ENCODE measurements around the gene SLC35F1. TPM values are rescaled to one million over a fixed set of nuclear protein-coding genes. Genes with fewer than 3 reads are reported as not detected.

Gene SLC35F1
- total RNA-seq, 1 experiment from 2014 or later: not detected

DNA sequence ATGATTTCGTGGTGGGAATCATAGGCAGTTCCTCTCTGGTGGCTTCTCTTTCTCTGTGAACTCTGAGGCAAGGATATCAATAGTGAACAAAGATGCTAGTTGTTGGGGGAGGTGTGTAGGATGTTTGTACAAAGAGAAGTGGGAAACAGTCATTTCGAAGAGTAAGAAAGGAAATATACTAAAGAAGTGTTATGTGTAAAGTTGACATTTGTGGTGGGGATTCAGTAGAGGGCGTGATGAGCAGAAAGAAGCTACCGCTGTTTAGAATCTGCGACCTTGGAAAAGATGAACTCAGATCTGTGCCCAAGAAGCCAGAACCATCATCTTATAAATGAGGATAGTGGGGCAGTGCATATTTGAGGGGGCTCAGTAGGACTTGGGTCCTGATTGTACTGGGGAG lies 11.4 kb downstream of the SLC35F1 start:
- H3K36me3 ChIP-seq: no peaks in the 10 kb centered on the region
- no peak for DNase-seq
- peaks cover 2% of the 10 kb centered on the region; the same call in 1 of the 2 replicates for H3K27me3 ChIP-seq
- H3K9me3 ChIP-seq: no peaks in the 10 kb centered on the region
- no peak overlapping the region for H3K4me3 ChIP-seq

GRCh38 chr6:117919275-117919674 lies 12.2 kb downstream of the SLC35F1 start:
- no peaks in the 10 kb centered on the region for H3K36me3 ChIP-seq
- H3K27me3 ChIP-seq: peaks cover 2% of the 10 kb centered on the region; the same call in 1 of the 2 replicates
- no peaks in the 10 kb centered on the region for H3K9me3 ChIP-seq
- DNase-seq: no peak
- no peak overlapping the region for H3K4me3 ChIP-seq

DNA sequence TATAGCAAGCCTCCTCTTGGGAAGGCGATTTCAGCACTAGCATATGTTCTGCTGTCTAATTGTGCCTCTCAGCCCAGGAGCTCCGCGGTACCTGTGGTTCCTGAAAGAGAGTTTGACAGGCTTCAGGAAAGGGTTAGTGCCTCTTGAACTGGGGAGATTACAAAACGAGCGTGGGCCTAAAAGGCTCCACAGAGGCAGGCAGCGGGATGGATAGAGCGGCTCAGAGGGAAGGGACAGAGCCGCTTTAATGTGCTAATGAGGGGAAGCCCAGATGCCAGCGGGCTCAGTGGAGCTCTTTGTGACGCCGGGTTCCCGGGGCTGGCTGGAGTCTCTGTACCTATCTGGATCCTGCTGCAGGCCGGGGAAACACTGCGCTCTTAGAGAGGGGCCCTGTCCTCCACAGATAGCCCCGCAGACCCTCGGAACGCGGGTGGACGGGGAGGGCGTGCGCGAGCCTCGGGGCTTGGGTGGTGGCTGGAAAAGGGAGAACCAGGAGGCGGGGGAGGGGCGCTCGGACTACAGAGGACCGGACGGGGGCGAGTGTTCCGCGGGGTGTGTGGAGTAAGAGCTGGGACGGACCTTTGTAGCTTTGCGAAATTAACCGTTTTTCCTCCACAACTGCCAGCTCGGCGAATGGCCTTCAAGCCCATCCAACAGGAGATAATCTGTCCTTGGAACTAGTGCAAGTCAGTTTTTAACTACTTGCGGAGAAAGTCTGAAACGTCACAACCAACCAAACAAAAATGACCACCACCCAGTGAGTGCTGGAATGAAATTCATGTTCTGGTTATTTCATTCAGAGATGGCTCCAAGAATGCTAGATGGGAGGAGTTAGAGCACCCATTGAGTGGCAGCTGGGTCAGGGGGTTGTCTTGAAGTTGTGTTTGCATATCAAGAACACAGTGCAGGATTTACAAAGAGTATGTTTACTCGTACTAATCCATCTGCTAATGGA lies 13.0 kb downstream of the SLC35F1 start:
- H3K9me3 ChIP-seq: no peaks in the 10 kb centered on the region
- no peak overlapping the region for H3K4me3 ChIP-seq
- H3K36me3 ChIP-seq: no peaks in the 10 kb centered on the region
- H3K27me3 ChIP-seq: peaks cover 2% of the 10 kb centered on the region; the same call in 1 of the 2 replicates
- DNase-seq: no peak

DNA sequence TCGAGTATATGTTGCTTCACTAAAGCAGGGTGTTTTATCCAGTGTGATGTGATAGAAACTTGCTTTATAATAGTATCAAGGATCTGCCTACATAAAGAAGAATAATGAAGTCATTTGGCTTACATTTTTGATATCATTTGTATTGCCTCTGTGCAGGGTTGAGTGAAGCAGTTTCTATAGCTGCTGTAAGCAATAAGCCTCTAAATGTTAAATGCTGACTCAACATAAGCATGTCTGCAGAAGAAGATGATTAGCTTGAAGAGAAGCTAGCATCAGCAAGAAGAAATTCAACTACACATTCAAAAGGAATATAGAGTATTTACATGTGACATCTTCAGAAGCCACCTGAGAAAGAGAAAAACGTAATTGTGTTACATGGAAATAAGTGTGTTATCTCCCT lies 17.6 kb downstream of the SLC35F1 start:
- H3K36me3 ChIP-seq: no peaks in the 10 kb centered on the region
- DNase-seq: no peak
- H3K4me3 ChIP-seq: no peak overlapping the region
- no peaks in the 10 kb centered on the region for H3K9me3 ChIP-seq
- peaks cover 2% of the 10 kb centered on the region; the same call in 1 of the 2 replicates for H3K27me3 ChIP-seq

DNA sequence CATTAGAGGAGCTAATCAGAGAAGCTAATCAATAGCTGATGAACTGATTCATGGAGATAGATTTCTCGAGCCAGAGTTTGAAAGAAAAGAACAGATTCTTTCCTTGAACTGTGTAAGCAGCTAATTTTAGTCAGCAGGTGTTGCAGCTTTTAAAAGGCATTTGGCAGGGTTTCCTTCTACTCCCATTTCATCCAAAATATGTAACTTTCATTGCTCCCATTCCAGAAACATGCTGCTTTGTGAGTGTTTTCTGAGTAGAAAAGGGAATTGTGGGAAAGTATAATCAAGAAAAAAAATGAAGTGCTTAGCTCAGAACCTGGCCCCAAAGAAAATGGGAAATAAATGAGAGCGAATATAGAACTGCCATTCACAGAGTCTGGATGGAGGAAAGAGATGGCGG lies 20.8 kb downstream of the SLC35F1 start:
- DNase-seq: no peak
- Histone ChIP-seq H3K36me3 (no peaks in the 10 kb centered on the region), H3K9me3 (no peaks in the 10 kb centered on the region), H3K27me3 (no peaks in the 10 kb centered on the region), H3K4me3 (no peak overlapping the region)

GRCh38 chr6:117928833-117929232 lies 21.8 kb downstream of the SLC35F1 start:
- no peak for DNase-seq
- Histone ChIP-seq H3K27me3 (no peaks in the 10 kb centered on the region; the same call in 1 of the 2 replicates), H3K4me3 (no peak overlapping the region), H3K9me3 (no peaks in the 10 kb centered on the region), H3K36me3 (no peaks in the 10 kb centered on the region)

DNA sequence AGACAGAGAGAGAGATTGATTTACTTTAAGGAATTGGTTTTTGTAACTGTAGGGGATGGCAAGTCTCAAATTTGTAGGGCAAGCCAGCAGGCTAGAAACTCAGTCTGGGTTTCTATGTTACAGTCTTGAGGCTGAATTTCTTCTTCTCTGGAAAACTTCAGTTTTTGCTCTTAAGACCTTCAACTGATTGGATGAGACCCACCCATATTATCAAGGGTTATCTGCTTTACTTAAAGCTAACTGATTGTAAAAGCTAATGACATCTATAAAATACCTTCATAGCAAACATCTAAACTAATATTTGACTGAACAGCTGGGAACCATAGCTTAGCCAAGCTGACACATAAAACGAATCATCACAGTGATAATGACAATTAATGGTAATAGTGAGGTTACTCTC lies 22.4 kb downstream of the SLC35F1 start:
- H3K9me3 ChIP-seq: no peaks in the 10 kb centered on the region

GRCh38 chr6:117930645-117931044 lies 23.6 kb downstream of the SLC35F1 start:
- H3K36me3 ChIP-seq: no peaks in the 10 kb centered on the region
- H3K4me3 ChIP-seq: no peak overlapping the region
- H3K27me3 ChIP-seq: no peaks in the 10 kb centered on the region; the same call in 1 of the 2 replicates
- DNase-seq: no peak
- H3K9me3 ChIP-seq: no peaks in the 10 kb centered on the region

More for the DNA sequence above, 22.4 kb downstream of the SLC35F1 start:
- Histone ChIP-seq H3K36me3 (no peaks in the 10 kb centered on the region), H3K27me3 (no peaks in the 10 kb centered on the region; the same call in 1 of the 2 replicates), H3K4me3 (no peak overlapping the region)
- no peak for DNase-seq

GRCh38 chr6:117932001-117932400 lies 24.9 kb downstream of the SLC35F1 start:
- no peak for DNase-seq
- no peak overlapping the region for H3K4me3 ChIP-seq

GRCh38 chr6:117932676-117933075 lies 25.6 kb downstream of the SLC35F1 start:
- no peak overlapping the region for H3K4me3 ChIP-seq
- no peaks in the 10 kb centered on the region for H3K9me3 ChIP-seq
- H3K36me3 ChIP-seq: no peaks in the 10 kb centered on the region
- no peak for DNase-seq
- H3K27me3 ChIP-seq: no peaks in the 10 kb centered on the region; the same call in 1 of the 2 replicates

More at GRCh38 chr6:117932001-117932400, 24.9 kb downstream of the SLC35F1 start:
- H3K36me3 ChIP-seq: no peaks in the 10 kb centered on the region
- no peaks in the 10 kb centered on the region for H3K9me3 ChIP-seq
- H3K27me3 ChIP-seq: no peaks in the 10 kb centered on the region; the same call in 1 of the 2 replicates

- H3K36me3 ChIP-seq: no peaks in the 10 kb centered on the region
- no peaks in the 10 kb centered on the region for H3K9me3 ChIP-seq
- DNase-seq: no peak
- H3K4me3 ChIP-seq: no peak overlapping the region
- no peaks in the 10 kb centered on the region; the same call in 1 of the 2 replicates for H3K27me3 ChIP-seq
Observed at GRCh38 chr6:117933471-117933870, 26.4 kb downstream of the SLC35F1 start.

- Histone ChIP-seq H3K36me3 (no peaks in the 10 kb centered on the region), H3K4me3 (no peak overlapping the region), H3K27me3 (no peaks in the 10 kb centered on the region; the same call in 1 of the 2 replicates), H3K9me3 (no peaks in the 10 kb centered on the region)
- no peak for DNase-seq
Observed at GRCh38 chr6:117938311-117938995, 31.4 kb downstream of the SLC35F1 start.

- Histone ChIP-seq H3K4me3 (no peak overlapping the region), H3K27me3 (no peaks in the 10 kb centered on the region), H3K9me3 (no peaks in the 10 kb centered on the region), H3K36me3 (no peaks in the 10 kb centered on the region)
- DNase-seq: no peak
Observed at GRCh38 chr6:117947234-117947633, 40.2 kb downstream of the SLC35F1 start.

- peak; percentile 1 for DNase-seq
- H3K27me3 ChIP-seq: no peaks in the 10 kb centered on the region
- H3K36me3 ChIP-seq: no peaks in the 10 kb centered on the region
- no peaks in the 10 kb centered on the region for H3K9me3 ChIP-seq
- H3K4me3 ChIP-seq: no peak overlapping the region
Observed at GRCh38 chr6:117951783-117952182, 44.7 kb downstream of the SLC35F1 start.

GRCh38 chr6:117955684-117956256 lies 48.7 kb downstream of the SLC35F1 start:
- no peak for DNase-seq
- no peaks in the 10 kb centered on the region for H3K36me3 ChIP-seq
- no peaks in the 10 kb centered on the region for H3K9me3 ChIP-seq
- H3K27me3 ChIP-seq: no peaks in the 10 kb centered on the region
- no peak overlapping the region for H3K4me3 ChIP-seq

DNA sequence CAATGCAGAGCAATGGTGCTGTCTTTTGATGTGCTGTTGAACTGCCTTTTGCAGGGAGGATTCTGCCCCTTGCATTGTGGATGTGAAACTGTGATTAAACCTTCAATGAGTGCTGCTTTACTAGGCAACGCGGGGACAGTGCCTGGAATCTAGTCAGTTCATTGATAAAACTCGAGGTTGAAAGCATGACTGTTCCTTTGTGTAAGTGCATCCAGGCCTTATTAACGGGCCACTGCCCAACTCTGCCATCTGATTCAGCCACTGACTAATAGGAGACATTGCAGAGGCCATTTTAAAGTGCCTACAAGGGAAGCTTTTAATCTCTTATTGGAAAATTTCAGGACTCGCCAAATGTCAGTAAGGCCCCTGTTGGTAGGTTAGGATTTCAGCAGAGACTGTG lies 49.3 kb downstream of the SLC35F1 start:
- DNase-seq: peak; percentile 32
- H3K4me3 ChIP-seq: no peak overlapping the region
- no peaks in the 10 kb centered on the region for H3K27me3 ChIP-seq
- H3K36me3 ChIP-seq: no peaks in the 10 kb centered on the region
- no peaks in the 10 kb centered on the region for H3K9me3 ChIP-seq

- H3K27me3 ChIP-seq: no peaks in the 10 kb centered on the region
- no peak overlapping the region for H3K4me3 ChIP-seq
- H3K36me3 ChIP-seq: no peaks in the 10 kb centered on the region
- DNase-seq: no peak
- H3K9me3 ChIP-seq: no peaks in the 10 kb centered on the region
Observed at GRCh38 chr6:117958536-117958935, 51.5 kb downstream of the SLC35F1 start.
